HepG2 (cell line): ENCODE measurements around the gene PML. TPM values are rescaled to one million over a fixed set of nuclear protein-coding genes. Genes with fewer than 3 reads are reported as not detected.

Source experiments
- PPARG ChIP-seq: conservative IDR thresholded peaks from 2 replicates; pipeline ENCODE4 v1.6.1; 2016; ENCODE audit warnings: missing biosample characterization, missing genetic modification reagents
- RARG ChIP-seq: sonication (generic); formaldehyde crosslinking; IDR thresholded peaks from 2 replicates; pipeline ENCODE4 v1.4.0; 2020; ENCODE audit warnings: low read depth, mild to moderate bottlenecking, missing genetic modification reagents
- SMAD9 ChIP-seq: sonication (generic); formaldehyde crosslinking; IDR thresholded peaks from 2 replicates; pipeline ENCODE4 v1.5.1; 2020; ENCODE audit warnings: mild to moderate bottlenecking, missing genetic modification reagents
- SSRP1 ChIP-seq: IDR thresholded peaks from 2 replicates; pipeline ENCODE4 v1.6.1; 2016; ENCODE audit warnings: control low read depth
- ZFX ChIP-seq: sonication (generic); formaldehyde crosslinking; IDR thresholded peaks from 2 replicates; pipeline ENCODE4 v1.4.0; 2020; ENCODE audit warnings: mild to moderate bottlenecking, low read depth, missing genetic modification reagents, moderate library complexity
- ZNF570 ChIP-seq: sonication (generic); formaldehyde crosslinking; IDR thresholded peaks from 2 replicates; pipeline ENCODE4 v1.4.0; 2020; ENCODE audit warnings: mild to moderate bottlenecking, missing genetic modification reagents, borderline replicate concordance
- ZSCAN20 ChIP-seq: sonication (generic); formaldehyde crosslinking; IDR thresholded peaks from 2 replicates; pipeline ENCODE4 v1.4.0; 2020; ENCODE audit warnings: missing genetic modification reagents, mild to moderate bottlenecking, borderline replicate concordance
- polyA plus RNA-seq, 8 experiments: library from polyadenylated mRNA; depleted of rRNA in 3 of 8; stranded (reverse) in 7 of 8; unstranded in 1 of 8; fragments of >200 nt; fragmentation: Illumina TruSeq in 4 of 8; extraction: Trizol in 4 of 8; gene quantifications; 2 replicates each; pipeline versions ENCODE4 v1.2.1 to v1.2.3, GENCODE V29; 2011 to 2016; ENCODE audit warnings: low read depth in 4 of 8, missing spikeins in 1 of 8, mixed read lengths in 1 of 8; ENCODE audit not compliant: insufficient read depth in 1 of 8
- total RNA-seq, 5 experiments: library from RNA; depleted of rRNA; stranded (reverse); fragments of >200 nt; fragmentation: Illumina TruSeq; extraction: Trizol; gene quantifications; 2 replicates each; pipeline ENCODE4 v1.2.3, GENCODE V29; 2016; ENCODE audit warnings: low read depth in 1 of 5
- TF ChIP-seq, protein P1 (sequence below), 2 experiments: fragments of 450-650 bp in 1 of 2; sonication (generic) in 1 of 2; formaldehyde crosslinking in 1 of 2; IDR thresholded peaks; 2 replicates each; pipeline versions ENCODE4 v1.6.1 to v1.8.0; 2016 to 2022; ENCODE audit warnings: antibody characterized with exemption in 1 of 2, mild to moderate bottlenecking in 1 of 2, missing genetic modification reagents in 1 of 2
- TF ChIP-seq, protein P2 (sequence below): sonication (generic); formaldehyde crosslinking; IDR thresholded peaks from 2 replicates; pipeline ENCODE4 v1.4.0; 2020; ENCODE audit warnings: missing genetic modification reagents
- TF ChIP-seq, protein P3 (sequence below): IDR thresholded peaks from 2 replicates; pipeline ENCODE4 v1.6.1; 2016; ENCODE audit warnings: mild to moderate bottlenecking
- TF ChIP-seq, protein P4 (sequence below): sonication (generic); formaldehyde crosslinking; IDR thresholded peaks from 2 replicates; pipeline ENCODE4 v1.8.0; 2022; ENCODE audit warnings: mild to moderate bottlenecking, missing genetic modification reagents, moderate library complexity

Gene PML
- total and polyA plus RNA-seq, 2 of the 13 experiments (the other 11 are each of a cell fraction or from before 2014, with no cell fraction given), result 2.9 to 3.9 TPM

DNA sequence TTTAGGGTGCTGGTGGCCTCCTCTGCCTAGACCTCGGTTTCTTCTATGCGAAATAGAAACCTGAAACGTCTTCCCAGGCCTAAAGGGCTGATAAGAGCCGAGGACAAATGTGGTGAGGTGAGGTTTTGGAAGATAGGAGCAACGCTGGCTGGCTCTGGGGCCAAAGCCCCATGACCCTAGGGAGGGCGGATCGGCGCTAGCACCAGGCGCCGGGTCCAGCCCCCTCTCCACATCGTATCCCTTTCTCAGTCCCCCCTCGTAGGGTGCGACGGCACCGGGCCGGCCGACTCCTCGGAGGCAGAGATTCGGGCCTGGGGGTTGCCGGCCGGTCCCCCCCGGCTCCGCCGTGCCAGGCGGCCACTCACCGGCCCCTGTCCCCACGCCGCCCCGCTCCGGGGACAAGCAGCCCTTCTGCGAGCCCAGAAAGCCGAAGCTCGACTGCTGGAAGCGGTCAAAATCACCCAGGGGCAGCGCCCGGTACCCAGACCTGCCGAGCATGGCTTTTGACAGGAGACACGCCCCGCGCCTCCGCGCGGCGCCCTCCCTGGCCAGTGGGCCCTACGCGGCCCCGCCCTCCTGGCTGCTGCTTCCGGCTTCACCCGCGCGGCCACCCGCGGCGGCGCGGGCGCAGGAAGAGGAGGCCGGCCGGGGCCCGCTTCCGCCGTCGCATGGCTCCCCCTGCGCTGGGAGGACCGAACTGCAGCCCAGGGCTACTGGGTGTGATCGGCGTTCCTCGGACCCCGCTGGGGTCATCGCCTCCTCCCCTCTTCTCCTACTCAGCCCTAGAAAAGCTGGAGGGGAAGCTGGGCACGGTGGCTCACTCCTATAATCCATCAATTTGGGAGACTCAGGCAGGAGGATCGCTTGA is 2.6 kb upstream of the PML start, which contains the start of gene STOML1 (continued):
- TF ChIP-seq, protein P1, sequence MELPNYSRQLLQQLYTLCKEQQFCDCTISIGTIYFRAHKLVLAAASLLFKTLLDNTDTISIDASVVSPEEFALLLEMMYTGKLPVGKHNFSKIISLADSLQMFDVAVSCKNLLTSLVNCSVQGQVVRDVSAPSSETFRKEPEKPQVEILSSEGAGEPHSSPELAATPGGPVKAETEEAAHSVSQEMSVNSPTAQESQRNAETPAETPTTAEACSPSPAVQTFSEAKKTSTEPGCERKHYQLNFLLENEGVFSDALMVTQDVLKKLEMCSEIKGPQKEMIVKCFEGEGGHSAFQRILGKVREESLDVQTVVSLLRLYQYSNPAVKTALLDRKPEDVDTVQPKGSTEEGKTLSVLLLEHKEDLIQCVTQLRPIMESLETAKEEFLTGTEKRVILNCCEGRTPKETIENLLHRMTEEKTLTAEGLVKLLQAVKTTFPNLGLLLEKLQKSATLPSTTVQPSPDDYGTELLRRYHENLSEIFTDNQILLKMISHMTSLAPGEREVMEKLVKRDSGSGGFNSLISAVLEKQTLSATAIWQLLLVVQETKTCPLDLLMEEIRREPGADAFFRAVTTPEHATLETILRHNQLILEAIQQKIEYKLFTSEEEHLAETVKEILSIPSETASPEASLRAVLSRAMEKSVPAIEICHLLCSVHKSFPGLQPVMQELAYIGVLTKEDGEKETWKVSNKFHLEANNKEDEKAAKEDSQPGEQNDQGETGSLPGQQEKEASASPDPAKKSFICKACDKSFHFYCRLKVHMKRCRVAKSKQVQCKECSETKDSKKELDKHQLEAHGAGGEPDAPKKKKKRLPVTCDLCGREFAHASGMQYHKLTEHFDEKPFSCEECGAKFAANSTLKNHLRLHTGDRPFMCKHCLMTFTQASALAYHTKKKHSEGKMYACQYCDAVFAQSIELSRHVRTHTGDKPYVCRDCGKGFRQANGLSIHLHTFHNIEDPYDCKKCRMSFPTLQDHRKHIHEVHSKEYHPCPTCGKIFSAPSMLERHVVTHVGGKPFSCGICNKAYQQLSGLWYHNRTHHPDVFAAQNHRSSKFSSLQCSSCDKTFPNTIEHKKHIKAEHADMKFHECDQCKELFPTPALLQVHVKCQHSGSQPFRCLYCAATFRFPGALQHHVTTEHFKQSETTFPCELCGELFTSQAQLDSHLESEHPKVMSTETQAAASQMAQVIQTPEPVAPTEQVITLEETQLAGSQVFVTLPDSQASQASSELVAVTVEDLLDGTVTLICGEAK (IDR thresholded peaks at IDR 0.05), result no peak
- TF ChIP-seq, protein P1 (CRISPR knock-in tag; IDR thresholded peaks at IDR 0.05), result no peak; the same call in 1 of the 2 replicates
- no peak for TF ChIP-seq SSRP1 (CRISPR knock-in tag)
- TF ChIP-seq PPARG, result 0 out of 2 replicates have a peak, but pooled peaks have one; percentile 30
- TF ChIP-seq, protein P2, sequence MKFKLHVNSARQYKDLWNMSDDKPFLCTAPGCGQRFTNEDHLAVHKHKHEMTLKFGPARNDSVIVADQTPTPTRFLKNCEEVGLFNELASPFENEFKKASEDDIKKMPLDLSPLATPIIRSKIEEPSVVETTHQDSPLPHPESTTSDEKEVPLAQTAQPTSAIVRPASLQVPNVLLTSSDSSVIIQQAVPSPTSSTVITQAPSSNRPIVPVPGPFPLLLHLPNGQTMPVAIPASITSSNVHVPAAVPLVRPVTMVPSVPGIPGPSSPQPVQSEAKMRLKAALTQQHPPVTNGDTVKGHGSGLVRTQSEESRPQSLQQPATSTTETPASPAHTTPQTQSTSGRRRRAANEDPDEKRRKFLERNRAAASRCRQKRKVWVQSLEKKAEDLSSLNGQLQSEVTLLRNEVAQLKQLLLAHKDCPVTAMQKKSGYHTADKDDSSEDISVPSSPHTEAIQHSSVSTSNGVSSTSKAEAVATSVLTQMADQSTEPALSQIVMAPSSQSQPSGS (CRISPR knock-in tag), result 0 out of 2 replicates have a peak, but pooled peaks have one; percentile 20
- TF ChIP-seq RARG (CRISPR knock-in tag), result no peak
- TF ChIP-seq, protein P3, sequence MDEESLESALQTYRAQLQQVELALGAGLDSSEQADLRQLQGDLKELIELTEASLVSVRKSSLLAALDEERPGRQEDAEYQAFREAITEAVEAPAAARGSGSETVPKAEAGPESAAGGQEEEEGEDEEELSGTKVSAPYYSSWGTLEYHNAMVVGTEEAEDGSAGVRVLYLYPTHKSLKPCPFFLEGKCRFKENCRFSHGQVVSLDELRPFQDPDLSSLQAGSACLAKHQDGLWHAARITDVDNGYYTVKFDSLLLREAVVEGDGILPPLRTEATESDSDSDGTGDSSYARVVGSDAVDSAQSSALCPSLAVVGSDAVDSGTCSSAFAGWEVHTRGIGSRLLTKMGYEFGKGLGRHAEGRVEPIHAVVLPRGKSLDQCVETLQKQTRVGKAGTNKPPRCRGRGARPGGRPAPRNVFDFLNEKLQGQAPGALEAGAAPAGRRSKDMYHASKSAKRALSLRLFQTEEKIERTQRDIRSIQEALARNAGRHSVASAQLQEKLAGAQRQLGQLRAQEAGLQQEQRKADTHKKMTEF, result peak; percentile 70; the same call in 1 of the 2 replicates
- TF ChIP-seq, protein P4, sequence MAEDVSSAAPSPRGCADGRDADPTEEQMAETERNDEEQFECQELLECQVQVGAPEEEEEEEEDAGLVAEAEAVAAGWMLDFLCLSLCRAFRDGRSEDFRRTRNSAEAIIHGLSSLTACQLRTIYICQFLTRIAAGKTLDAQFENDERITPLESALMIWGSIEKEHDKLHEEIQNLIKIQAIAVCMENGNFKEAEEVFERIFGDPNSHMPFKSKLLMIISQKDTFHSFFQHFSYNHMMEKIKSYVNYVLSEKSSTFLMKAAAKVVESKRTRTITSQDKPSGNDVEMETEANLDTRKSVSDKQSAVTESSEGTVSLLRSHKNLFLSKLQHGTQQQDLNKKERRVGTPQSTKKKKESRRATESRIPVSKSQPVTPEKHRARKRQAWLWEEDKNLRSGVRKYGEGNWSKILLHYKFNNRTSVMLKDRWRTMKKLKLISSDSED (CRISPR knock-in tag), result no peak
- TF ChIP-seq ZSCAN20 (CRISPR knock-in tag), result peak; percentile 30; the same call in 1 of the 2 replicates
- TF ChIP-seq ZNF570, result no peak
- peak; percentile 80 for TF ChIP-seq ZFX (CRISPR knock-in tag)
- no peak for TF ChIP-seq SMAD9 (CRISPR knock-in tag)
